Calu3 (cell line): Measurements from ENCODE around the gene C2CD4A. TPM values are rescaled to one million over a fixed set of nuclear protein-coding genes. Genes with fewer than 3 reads are reported as not detected.

Source experiments
- BruUV-seq: library from RNA; stranded (reverse); fragments of 400-500 nt; replicated peaks from 2 replicates; lab custom pipeline; 2021; lab: Mats Ljungman, UMichigan
- CTCF ChIA-PET: fragments of 300-600 bp; sonication (Branson Sonifier 250); formaldehyde crosslinking; loops from one replicate; lab custom pipeline; 2022; ENCODE audit warnings: antibody characterized with exemption; lab: Charles Lee
- DNase-seq: peaks from one replicate; pipeline ENCODE4 v3.0.0; 2022
- H3K27ac Mint-ChIP-seq: one replicate; pipeline ENCODE4 v1.8.0; 2022; ENCODE audit warnings: mixed read lengths; ENCODE audit not compliant: unreplicated experiment
- H3K27me3 Mint-ChIP-seq: one replicate; pipeline ENCODE4 v1.8.0; 2022; ENCODE audit warnings: mixed read lengths; ENCODE audit not compliant: unreplicated experiment
- H3K36me3 Mint-ChIP-seq: one replicate; pipeline ENCODE4 v1.8.0; 2022; ENCODE audit warnings: mild to moderate bottlenecking, moderate library complexity, mixed read lengths; ENCODE audit not compliant: insufficient read depth, unreplicated experiment
- H3K4me1 Mint-ChIP-seq: one replicate; pipeline ENCODE4 v1.8.0; 2022; ENCODE audit warnings: mild to moderate bottlenecking, low read depth, mixed read lengths; ENCODE audit not compliant: unreplicated experiment
- H3K4me3 Mint-ChIP-seq: one replicate; pipeline ENCODE4 v1.8.0; 2022; ENCODE audit warnings: mild to moderate bottlenecking, low read depth, moderate library complexity, mixed read lengths; ENCODE audit not compliant: unreplicated experiment
- H3K9me3 Mint-ChIP-seq: one replicate; pipeline ENCODE4 v1.8.0; 2022; ENCODE audit warnings: low read depth, mixed read lengths; ENCODE audit not compliant: unreplicated experiment
- CTCF ChIP-seq: fragments of 200-600 bp; IDR thresholded peaks from one replicate; pipeline ENCODE4 v1.8.0; 2022; ENCODE audit warnings: antibody characterized with exemption; ENCODE audit not compliant: unreplicated experiment
- intact Hi-C: fragments of 100-400 bp; cut with micrococcal nuclease; formaldehyde crosslinking; loops from one replicate; pipeline ENCODE4 v1.10.0; 2022; ENCODE audit not compliant: unreplicated experiment
- total RNA-seq: library from RNA; stranded (reverse); gene quantifications from 2 replicates; pipeline ENCODE4 v1.2.3, GENCODE V29; 2022

Gene C2CD4A
- total RNA-seq, 1 experiment from 2014 or later: 17.6 TPM

DNA sequence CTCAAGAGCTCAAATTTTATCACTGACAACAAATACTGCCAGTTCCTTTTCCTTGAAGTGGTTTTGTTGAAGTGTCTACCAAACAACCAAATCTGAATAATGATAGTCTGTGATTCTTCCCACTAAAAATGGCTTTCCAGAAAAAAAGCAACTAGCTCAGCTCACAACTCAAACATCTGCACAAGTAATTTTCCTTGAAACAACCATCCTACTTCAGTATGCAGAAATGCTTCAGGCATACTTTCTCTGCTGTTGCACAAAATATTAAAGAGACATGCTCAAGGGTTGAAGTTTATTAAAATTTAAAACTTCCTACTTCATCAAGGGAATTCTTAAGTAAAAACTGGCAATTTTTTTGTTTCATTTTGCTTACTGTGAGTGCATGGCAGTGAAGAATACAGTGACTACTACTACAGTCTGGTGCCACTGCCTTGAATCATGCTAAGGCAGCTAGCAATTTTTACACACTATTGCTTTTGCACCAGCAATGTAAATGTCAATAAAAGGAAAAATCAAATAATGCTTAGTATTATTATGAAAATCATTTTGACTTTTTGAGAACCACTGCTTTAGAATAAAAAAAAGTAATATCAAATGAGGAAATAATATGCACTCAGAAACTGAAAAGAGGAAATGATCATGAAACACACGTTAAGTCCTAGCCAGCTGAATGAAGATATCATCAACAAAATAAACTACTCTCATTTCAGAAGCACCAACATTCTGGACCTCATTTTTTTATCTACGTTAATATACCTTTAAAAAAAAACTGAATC is 40.1 kb upstream of the C2CD4A start:
- no peak for DNase-seq
- TF ChIP-seq CTCF: no peak
- H3K27ac Mint-ChIP-seq: no peak overlapping the region
- no peaks in the 10 kb centered on the region for H3K27me3 Mint-ChIP-seq
- BruUV-seq: no TSS peak
- CTCF ChIA-PET: interaction anchor here (1.0 kb wide), 1 partner anchor 37 kb away, joined by 3 read pairs; no protein-coding TSS in a partner anchor
- no peaks in the 10 kb centered on the region for H3K9me3 Mint-ChIP-seq
- intact Hi-C loops: no loop called here
- H3K4me3 Mint-ChIP-seq: no peak overlapping the region
- no peaks in the 10 kb centered on the region for H3K4me1 Mint-ChIP-seq
- no peaks in the 10 kb centered on the region for H3K36me3 Mint-ChIP-seq

- intact Hi-C loops: no loop called here
- Mint-ChIP-seq H3K9me3 (no peaks in the 10 kb centered on the region), H3K36me3 (no peaks in the 10 kb centered on the region), H3K27me3 (no peaks in the 10 kb centered on the region), H3K27ac (no peak overlapping the region), H3K4me3 (no peak overlapping the region), H3K4me1 (no peaks in the 10 kb centered on the region)
- DNase-seq: no peak
- CTCF ChIA-PET: no interaction called here
- BruUV-seq: no TSS peak
- no peak for TF ChIP-seq CTCF
These were observed 39.6 kb upstream of the C2CD4A start for GRCh38 chr15:62027263-62027565.

DNA sequence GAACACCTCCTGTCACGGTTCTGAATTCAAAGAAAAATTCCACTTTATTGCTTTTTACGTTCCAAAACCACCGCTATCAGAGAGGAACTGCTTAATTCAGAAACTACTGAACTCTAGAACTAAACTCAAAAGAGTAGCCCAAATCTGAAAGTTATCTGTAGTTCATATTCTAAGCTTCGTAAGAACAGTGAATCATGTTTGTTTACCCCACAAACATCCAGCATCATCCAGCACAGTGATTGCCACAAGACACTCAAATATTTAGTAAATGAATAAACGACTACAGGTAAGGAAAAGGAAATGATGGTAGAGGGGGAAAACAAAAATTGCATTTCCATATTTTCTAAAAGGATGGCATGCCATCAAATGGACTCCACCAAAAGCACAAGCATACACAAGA is 38.9 kb upstream of the C2CD4A start:
- CTCF ChIA-PET: no interaction called here
- Mint-ChIP-seq H3K27ac (no peak overlapping the region), H3K27me3 (no peaks in the 10 kb centered on the region), H3K4me3 (no peak overlapping the region), H3K36me3 (peaks cover 2% of the 10 kb centered on the region), H3K9me3 (no peaks in the 10 kb centered on the region), H3K4me1 (no peaks in the 10 kb centered on the region)
- BruUV-seq: no TSS peak
- no peak for TF ChIP-seq CTCF
- intact Hi-C loops: no loop called here
- DNase-seq: no peak

DNA sequence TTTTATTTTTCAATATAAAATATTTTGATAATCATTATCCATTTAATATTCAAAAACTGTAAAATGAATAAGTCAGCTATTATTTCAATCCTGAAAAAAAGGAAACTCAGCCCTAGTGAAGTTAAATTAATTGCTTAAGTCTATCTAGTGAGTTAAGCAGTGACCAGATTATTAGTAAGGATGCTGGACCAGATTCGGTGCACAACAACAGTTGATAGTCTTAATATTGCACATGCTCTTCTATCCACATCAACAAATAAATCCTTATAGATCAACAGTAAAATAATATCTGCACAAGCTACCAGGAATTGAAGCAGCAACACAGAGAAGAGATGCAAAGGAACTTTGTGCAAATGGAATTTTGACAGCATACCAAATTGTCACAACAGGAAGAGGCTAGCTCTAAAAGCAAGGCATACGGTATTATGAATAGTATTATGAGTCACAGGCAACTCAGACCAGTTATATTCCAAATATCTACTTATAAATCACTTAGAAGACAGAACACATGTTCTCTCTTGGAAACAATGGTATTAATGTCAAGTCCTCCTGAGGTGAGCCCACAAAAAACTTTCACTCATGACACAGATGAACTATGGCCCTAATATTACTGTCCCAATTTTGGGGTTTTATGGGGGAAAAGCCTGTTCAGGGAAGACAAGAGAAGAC is 31.4 kb upstream of the C2CD4A start:
- H3K4me1 Mint-ChIP-seq: peaks cover 18% of the 10 kb centered on the region
- H3K27ac Mint-ChIP-seq: peak overlapping the region; percentile 8
- TF ChIP-seq CTCF: no peak
- H3K36me3 Mint-ChIP-seq: peaks cover 12% of the 10 kb centered on the region
- intact Hi-C loops: loop anchor here (2.0 kb wide), 1 partner anchor 15 kb away; no protein-coding TSS in a partner anchor
- no peak overlapping the region for H3K4me3 Mint-ChIP-seq
- peaks cover 6% of the 10 kb centered on the region for H3K9me3 Mint-ChIP-seq
- no peaks in the 10 kb centered on the region for H3K27me3 Mint-ChIP-seq
- CTCF ChIA-PET: interaction anchor here (0.6 to 0.7 kb wide), 2 partner anchors 32 to 153 kb away, joined by 3 read pairs; partner anchors contain the start of gene C2CD4A
- no TSS peak for BruUV-seq
- DNase-seq: no peak
